ENCODE results near the gene TMPRSS3.

DNA sequence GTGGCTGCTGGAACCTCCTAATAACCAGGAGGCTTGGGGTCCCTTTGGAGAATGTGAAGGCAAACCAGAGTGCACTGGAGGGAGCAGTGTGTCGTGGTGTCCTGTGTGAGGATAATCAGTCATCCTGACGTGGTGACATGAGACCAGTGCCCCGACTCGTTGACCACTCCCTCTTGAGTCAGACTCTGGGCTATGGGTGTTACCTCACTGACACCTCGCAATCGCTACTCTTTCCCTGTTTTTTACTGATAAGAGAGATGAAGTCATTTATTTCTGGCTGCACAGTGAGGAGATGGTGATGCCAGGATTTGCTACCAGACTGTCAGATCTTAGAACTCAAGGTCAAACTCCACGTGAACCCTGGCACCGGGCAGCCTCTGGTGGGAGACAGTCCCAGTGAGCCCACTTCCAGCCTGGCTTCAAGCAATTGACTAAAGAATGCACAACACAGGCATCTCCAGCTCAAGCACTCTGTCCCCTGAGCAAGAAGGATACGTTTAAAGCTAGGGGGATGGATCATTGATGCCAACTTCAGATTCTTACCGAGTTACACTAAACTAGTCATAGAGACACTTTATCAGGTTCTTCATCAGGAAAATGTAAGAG, 38.2 kb upstream of the TMPRSS3 start:
- TF ChIP-seq CTCF (IDR thresholded peaks at IDR 0.05) (no peak), POLR2A (IDR thresholded peaks at IDR 0.05; ENCODE audit: low read depth) (no peak), POLR2AphosphoS5 (IDR thresholded peaks at IDR 0.05) (no peak), EP300 (IDR thresholded peaks at IDR 0.05) (no peak)
